Calu3 (cell line): Measurements from ENCODE around the gene PKP3. TPM values are rescaled to one million over a fixed set of nuclear protein-coding genes. Genes with fewer than 3 reads are reported as not detected.

Experiments used
- BruUV-seq: library from RNA; stranded (reverse); fragments of 400-500 nt; replicated peaks from 2 replicates; lab custom pipeline; 2021; lab: Mats Ljungman, UMichigan
- CTCF ChIA-PET: fragments of 300-600 bp; sonication (Branson Sonifier 250); formaldehyde crosslinking; loops from one replicate; lab custom pipeline; 2022; ENCODE audit warnings: antibody characterized with exemption; lab: Charles Lee
- DNase-seq: peaks from one replicate; pipeline ENCODE4 v3.0.0; 2022
- H3K27ac Mint-ChIP-seq: one replicate; pipeline ENCODE4 v1.8.0; 2022; ENCODE audit warnings: mixed read lengths; ENCODE audit not compliant: unreplicated experiment
- H3K27me3 Mint-ChIP-seq: one replicate; pipeline ENCODE4 v1.8.0; 2022; ENCODE audit warnings: mixed read lengths; ENCODE audit not compliant: unreplicated experiment
- H3K36me3 Mint-ChIP-seq: one replicate; pipeline ENCODE4 v1.8.0; 2022; ENCODE audit warnings: mild to moderate bottlenecking, moderate library complexity, mixed read lengths; ENCODE audit not compliant: insufficient read depth, unreplicated experiment
- H3K4me1 Mint-ChIP-seq: one replicate; pipeline ENCODE4 v1.8.0; 2022; ENCODE audit warnings: mild to moderate bottlenecking, low read depth, mixed read lengths; ENCODE audit not compliant: unreplicated experiment
- H3K4me3 Mint-ChIP-seq: one replicate; pipeline ENCODE4 v1.8.0; 2022; ENCODE audit warnings: mild to moderate bottlenecking, low read depth, moderate library complexity, mixed read lengths; ENCODE audit not compliant: unreplicated experiment
- H3K9me3 Mint-ChIP-seq: one replicate; pipeline ENCODE4 v1.8.0; 2022; ENCODE audit warnings: low read depth, mixed read lengths; ENCODE audit not compliant: unreplicated experiment
- intact Hi-C: fragments of 100-400 bp; cut with micrococcal nuclease; formaldehyde crosslinking; loops from one replicate; pipeline ENCODE4 v1.10.0; 2022; ENCODE audit not compliant: unreplicated experiment
- total RNA-seq: library from RNA; stranded (reverse); gene quantifications from 2 replicates; pipeline ENCODE4 v1.2.3, GENCODE V29; 2022
- TF ChIP-seq, protein P1 (sequence below): fragments of 200-600 bp; IDR thresholded peaks from one replicate; pipeline ENCODE4 v1.8.0; 2022; ENCODE audit warnings: antibody characterized with exemption; ENCODE audit not compliant: unreplicated experiment

The PKP3 gene
- total RNA-seq, 1 experiment from 2014 or later = 128 TPM

DNA sequence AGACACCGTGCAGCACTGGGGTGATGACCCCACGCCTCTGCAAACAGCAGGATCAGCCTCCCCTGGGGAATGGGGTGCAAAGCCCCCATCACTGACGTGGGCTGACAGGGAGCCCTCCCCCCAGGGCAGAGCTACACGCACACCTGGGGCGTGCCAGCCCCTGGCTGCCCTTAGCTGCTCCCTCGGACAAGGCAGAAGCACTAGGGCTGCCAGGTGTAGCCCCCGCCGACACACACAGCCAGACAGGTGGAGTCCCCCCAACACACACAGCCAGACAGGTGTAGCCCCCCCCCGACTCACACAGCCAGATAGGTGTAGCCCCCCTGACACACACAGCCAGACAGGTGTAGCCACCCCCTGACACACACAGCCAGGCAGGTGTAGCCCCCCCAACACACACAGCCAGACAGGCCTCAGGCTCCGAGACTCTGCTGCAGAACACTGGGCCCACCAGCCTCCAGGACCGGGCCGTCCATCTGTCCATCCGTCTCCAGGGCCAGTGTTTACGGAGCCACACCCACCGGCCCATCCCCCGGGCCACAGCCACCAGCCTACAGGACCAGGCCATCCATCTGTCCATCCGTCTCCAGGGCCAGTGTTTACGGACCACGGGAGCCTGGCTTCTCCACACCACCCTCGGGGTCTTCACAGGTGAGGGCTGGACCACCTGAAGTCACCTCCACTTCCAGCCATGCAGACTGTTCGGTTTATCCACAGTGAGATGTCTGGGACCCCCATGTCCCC, 44.3 kb downstream of the PKP3 start:
- TF ChIP-seq, protein P1, sequence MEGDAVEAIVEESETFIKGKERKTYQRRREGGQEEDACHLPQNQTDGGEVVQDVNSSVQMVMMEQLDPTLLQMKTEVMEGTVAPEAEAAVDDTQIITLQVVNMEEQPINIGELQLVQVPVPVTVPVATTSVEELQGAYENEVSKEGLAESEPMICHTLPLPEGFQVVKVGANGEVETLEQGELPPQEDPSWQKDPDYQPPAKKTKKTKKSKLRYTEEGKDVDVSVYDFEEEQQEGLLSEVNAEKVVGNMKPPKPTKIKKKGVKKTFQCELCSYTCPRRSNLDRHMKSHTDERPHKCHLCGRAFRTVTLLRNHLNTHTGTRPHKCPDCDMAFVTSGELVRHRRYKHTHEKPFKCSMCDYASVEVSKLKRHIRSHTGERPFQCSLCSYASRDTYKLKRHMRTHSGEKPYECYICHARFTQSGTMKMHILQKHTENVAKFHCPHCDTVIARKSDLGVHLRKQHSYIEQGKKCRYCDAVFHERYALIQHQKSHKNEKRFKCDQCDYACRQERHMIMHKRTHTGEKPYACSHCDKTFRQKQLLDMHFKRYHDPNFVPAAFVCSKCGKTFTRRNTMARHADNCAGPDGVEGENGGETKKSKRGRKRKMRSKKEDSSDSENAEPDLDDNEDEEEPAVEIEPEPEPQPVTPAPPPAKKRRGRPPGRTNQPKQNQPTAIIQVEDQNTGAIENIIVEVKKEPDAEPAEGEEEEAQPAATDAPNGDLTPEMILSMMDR = no peak
- no peak overlapping the region for H3K4me3 Mint-ChIP-seq
- no peaks in the 10 kb centered on the region for H3K9me3 Mint-ChIP-seq
- peaks cover 8% of the 10 kb centered on the region for H3K4me1 Mint-ChIP-seq
- H3K36me3 Mint-ChIP-seq = peaks cover 15% of the 10 kb centered on the region
- CTCF ChIA-PET = interaction anchor here (1.1 kb wide), 1 partner anchor 10 kb away, joined by 3 read pairs; no protein-coding TSS in a partner anchor
- intact Hi-C loops = no loop called here
- H3K27ac Mint-ChIP-seq = no peak overlapping the region
- DNase-seq = no peak
- H3K27me3 Mint-ChIP-seq = no peaks in the 10 kb centered on the region
- no TSS peak for BruUV-seq

DNA sequence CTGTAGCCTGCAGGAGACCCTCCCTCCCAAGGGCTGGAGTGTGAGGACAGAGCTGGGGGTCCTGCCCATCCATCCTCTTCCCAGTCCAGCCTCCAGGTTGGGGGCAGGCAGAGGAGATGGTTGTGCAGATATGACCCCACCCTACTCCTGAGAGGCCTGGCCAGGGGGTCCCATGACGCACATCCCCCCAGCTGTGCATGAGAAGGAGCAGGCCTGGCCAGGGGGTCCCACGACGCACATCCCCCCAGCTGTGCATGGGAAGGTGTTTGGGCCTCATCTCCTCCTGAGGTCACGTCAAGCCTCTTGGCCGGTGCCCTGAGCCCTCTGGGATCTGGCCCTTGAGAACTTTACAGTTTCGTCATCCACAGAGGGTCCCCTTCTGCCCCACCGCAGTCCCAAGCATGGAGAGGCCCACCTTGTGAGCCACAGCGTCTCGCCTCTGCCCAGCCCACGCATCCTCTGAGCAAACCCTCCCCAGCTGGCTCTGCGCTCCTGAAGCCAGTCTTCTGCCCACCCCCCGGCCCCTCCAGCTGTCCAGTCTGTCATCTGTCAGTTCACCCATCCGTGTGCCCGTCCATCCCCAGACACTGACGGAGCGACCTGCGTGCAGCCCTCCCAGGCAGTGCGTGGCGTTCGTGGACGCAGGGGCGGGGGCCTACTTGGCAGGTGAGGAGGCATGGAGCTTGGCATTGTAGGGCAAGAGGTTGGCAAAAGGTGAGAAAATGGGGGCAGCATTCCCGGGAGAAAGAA, 45.5 kb downstream of the PKP3 start:
- H3K9me3 Mint-ChIP-seq = no peaks in the 10 kb centered on the region
- CTCF ChIA-PET = interaction anchor here (1.1 kb wide), 1 partner anchor 8 kb away, joined by 3 read pairs; no protein-coding TSS in a partner anchor
- intact Hi-C loops = no loop called here
- peak overlapping the region; percentile 40 for H3K4me3 Mint-ChIP-seq
- no TSS peak for BruUV-seq
- peaks cover 20% of the 10 kb centered on the region for H3K36me3 Mint-ChIP-seq
- no peaks in the 10 kb centered on the region for H3K27me3 Mint-ChIP-seq
- peak overlapping the region; percentile 52 for H3K27ac Mint-ChIP-seq
- H3K4me1 Mint-ChIP-seq = peaks cover 8% of the 10 kb centered on the region
- DNase-seq = no peak
- TF ChIP-seq, protein P1 = no peak

DNA sequence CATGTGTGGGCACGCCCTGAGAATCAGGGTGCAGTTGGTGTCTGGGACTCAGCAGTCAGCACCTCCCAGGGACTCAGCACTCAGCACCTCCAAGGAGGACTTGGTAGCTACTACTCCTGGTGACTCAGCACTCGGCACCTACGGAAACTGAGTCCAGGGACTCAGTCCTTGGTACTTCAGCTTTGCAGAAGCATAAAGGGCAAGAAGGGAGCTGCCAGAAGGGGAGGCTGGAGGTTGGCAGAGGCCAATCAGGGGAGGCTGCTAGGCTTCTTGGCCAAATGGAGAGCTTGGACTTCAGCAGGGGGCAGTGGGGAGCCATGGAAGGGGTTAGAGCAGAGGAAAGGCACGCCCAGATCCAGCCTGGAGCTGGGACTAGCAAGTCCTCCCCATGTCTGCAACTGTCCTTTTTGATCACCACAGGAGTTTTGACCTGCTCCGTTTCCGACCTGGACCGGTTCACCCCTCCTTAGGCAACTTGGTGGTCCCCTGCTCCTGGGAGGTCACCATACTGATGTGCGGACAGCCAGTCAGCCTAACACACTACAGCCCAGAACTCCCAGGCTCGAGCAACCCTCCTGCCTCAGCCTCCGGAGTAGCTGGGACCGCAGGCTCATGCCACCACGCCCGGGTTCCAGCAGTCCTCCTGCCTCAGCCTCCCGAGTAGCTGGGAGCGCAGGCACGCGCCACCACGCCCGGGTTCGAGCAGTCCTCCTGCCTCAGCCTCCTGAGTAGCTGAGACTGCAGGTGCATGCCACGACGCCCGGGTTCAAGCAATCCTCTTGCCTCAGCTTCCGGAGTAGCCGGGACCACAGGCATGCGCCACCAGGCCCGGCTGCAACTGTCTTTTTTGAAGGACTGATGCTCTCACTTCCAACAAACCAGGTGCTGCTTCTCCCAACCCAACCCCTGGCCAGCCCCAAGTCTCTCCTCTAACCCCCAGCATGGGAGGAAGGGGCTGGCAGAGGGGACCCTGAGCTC, 46.3 kb downstream of the PKP3 start:
- peak overlapping the region; percentile 52 for H3K27ac Mint-ChIP-seq
- TF ChIP-seq, protein P1 = no peak
- H3K36me3 Mint-ChIP-seq = peaks cover 20% of the 10 kb centered on the region
- no peak for DNase-seq
- H3K9me3 Mint-ChIP-seq = no peaks in the 10 kb centered on the region
- peak overlapping the region; percentile 62 for H3K4me3 Mint-ChIP-seq
- no TSS peak for BruUV-seq
- H3K27me3 Mint-ChIP-seq = no peaks in the 10 kb centered on the region
- CTCF ChIA-PET = interaction anchor here (1.5 to 1.6 kb wide), 2 partner anchors 11 to 24 kb away, joined by 3 to 4 read pairs; no protein-coding TSS in a partner anchor
- peaks cover 8% of the 10 kb centered on the region for H3K4me1 Mint-ChIP-seq
- intact Hi-C loops = no loop called here

DNA sequence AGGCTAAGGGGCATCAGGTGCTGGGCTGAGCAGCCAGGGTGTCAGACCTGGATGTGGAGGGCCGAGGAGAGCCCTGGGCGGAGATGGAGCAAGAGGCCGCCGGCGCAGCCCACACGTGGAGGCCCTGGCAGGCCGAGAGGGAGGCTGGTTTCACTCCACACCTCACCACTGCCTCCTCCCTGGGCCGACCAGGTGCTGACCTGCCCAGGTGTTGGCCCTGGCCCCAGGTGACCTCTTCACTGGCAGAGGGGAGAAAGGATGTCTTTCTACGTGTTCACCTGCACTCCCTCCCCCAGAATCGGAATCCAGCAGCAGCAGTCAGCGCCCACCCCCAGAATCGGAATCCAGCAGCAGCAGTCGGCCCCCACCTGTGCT, 47.0 kb downstream of the PKP3 start:
- intact Hi-C loops = no loop called here
- H3K4me3 Mint-ChIP-seq = peak overlapping the region; percentile 62

More for the DNA sequence above, 47.0 kb downstream of the PKP3 start:
- DNase-seq = no peak
- BruUV-seq = no TSS peak
- H3K9me3 Mint-ChIP-seq = no peaks in the 10 kb centered on the region
- peak overlapping the region; percentile 42 for H3K27ac Mint-ChIP-seq
- H3K27me3 Mint-ChIP-seq = no peaks in the 10 kb centered on the region
- H3K4me1 Mint-ChIP-seq = peaks cover 14% of the 10 kb centered on the region
- CTCF ChIA-PET = interaction anchor here (1.5 to 1.6 kb wide), 2 partner anchors 11 to 24 kb away, joined by 3 to 4 read pairs; no protein-coding TSS in a partner anchor
- peaks cover 20% of the 10 kb centered on the region for H3K36me3 Mint-ChIP-seq
- TF ChIP-seq, protein P1 = no peak
